Peyer's patch (tissue), 4 donors: Measurements from ENCODE around the gene LITAFD.

Source experiments
- CTCF ChIP-seq, 6 experiments: fragments of 450-650 bp in 4 of 6; fragments of 200-600 bp in 2 of 6; sonication (generic) in 1 of 6; IDR thresholded peaks; one replicate each; pipeline ENCODE4 v1.5.1; 2017 to 2019; ENCODE audit warnings: antibody characterized with exemption in 6 of 6, mild to moderate bottlenecking in 3 of 6, moderate library complexity in 1 of 6
- POLR2A ChIP-seq, 2 donors: fragments of 450-650 bp; IDR thresholded peaks; one replicate each; pipeline ENCODE4 v1.5.1; 2017; ENCODE audit warnings: antibody characterized with exemption in 2 of 2, mild to moderate bottlenecking in 2 of 2, moderate library complexity in 2 of 2

- TF ChIP-seq POLR2A (IDR thresholded peaks at IDR 0.05) (no peak), CTCF (IDR thresholded peaks at IDR 0.05) (no peak)
Measured at GRCh38 chr16:8853150-8853549, 29.0 kb upstream of the LITAFD start.
